Measurements from ENCODE around the gene NPY1R.

NPY1R gene

GRCh38 chr4:163332526-163333406 lies at the start of gene NPY1R:
Gene NPY1R (minus strand): TSS chr4:163332596. CDS start chr4:163326554, 6,042 bp downstream.
- FAIRE-seq: no peak

GRCh38 chr4:163380703-163381102 lies 48.3 kb upstream of the NPY1R start:
- no peak for FAIRE-seq

GRCh38 chr4:163378661-163379060 lies 46.3 kb upstream of the NPY1R start:
- no peak for FAIRE-seq

- FAIRE-seq: no peak
These were observed 39.6 kb upstream of the NPY1R start for GRCh38 chr4:163372029-163372428.

- FAIRE-seq: no peak
These were observed 35.3 kb upstream of the NPY1R start for GRCh38 chr4:163367651-163368050.

- no peak for FAIRE-seq
These were observed 23.7 kb upstream of the NPY1R start for GRCh38 chr4:163356104-163356503.

GRCh38 chr4:163353054-163353453 lies 20.7 kb upstream of the NPY1R start:
- no peak for FAIRE-seq

- FAIRE-seq: no peak
These were observed 18.3 kb upstream of the NPY1R start for GRCh38 chr4:163350672-163351071.

- no peak for FAIRE-seq
These were observed 12.0 kb upstream of the NPY1R start for GRCh38 chr4:163344147-163345125.

GRCh38 chr4:163343604-163344146 lies 11.3 kb upstream of the NPY1R start, which contains the start of gene NPY5R:
Gene NPY5R (plus strand): TSS chr4:163343892. CDS start chr4:163350274, 6,382 bp downstream.
- FAIRE-seq: no peak

- FAIRE-seq: no peak
These were observed 3.0 kb upstream of the NPY1R start for GRCh38 chr4:163335384-163335783.

- FAIRE-seq: no peak
These were observed 593 bp downstream of the NPY1R start for GRCh38 chr4:163331629-163332376.

- FAIRE-seq: no peak
These were observed 1.3 kb downstream of the NPY1R start for GRCh38 chr4:163330916-163331628.

GRCh38 chr4:163317110-163317509 lies 15.3 kb downstream of the NPY1R start:
- no peak for FAIRE-seq

GRCh38 chr4:163309466-163309865 lies 22.9 kb downstream of the NPY1R start:
- FAIRE-seq: no peak

GRCh38 chr4:163303069-163303468 lies 29.3 kb downstream of the NPY1R start:
- FAIRE-seq: no peak

- no peak for FAIRE-seq
These were observed 32.0 kb downstream of the NPY1R start for GRCh38 chr4:163300445-163300844.

- no peak for FAIRE-seq
These were observed 37.3 kb downstream of the NPY1R start for GRCh38 chr4:163295138-163295537.

- FAIRE-seq: no peak
These were observed 48.1 kb downstream of the NPY1R start for GRCh38 chr4:163284304-163284703.

GRCh38 chr4:163280703-163281519 lies 51.5 kb downstream of the NPY1R start:
- FAIRE-seq: no peak

GRCh38 chr4:163279713-163280112 lies 52.7 kb downstream of the NPY1R start:
- FAIRE-seq: no peak
